ACHN (cell line): ENCODE data around the gene PCBP3.
"Not testable (repeated sequence)": the region's sequence is repeated elsewhere in the genome, so short reads cannot be mapped to it uniquely, and the experiment has no call there.

Experiments used
- DNase-seq: peaks from one replicate; pipeline ENCODE4 v3.0.0-alpha.2; 2015
- in situ Hi-C: cut with HindIII; loops from 2 replicates; pipeline ENCODE4 v1.10.0; 2017; ENCODE audit warnings: low sequenced_read_pairs, low pct_ligation_motif_present, low pct_unique_long_range_greater_than_20kb

The PCBP3 gene

GRCh38 chr21:45710306-45710705, 66.8 kb downstream of the PCBP3 start:
- in situ Hi-C loops, DNase-seq: not testable (repeated sequence)

- no peak for DNase-seq
- in situ Hi-C loops: no loop called here
Observed at GRCh38 chr21:45713613-45714012, 70.1 kb downstream of the PCBP3 start.

GRCh38 chr21:45715441-45715840, 71.9 kb downstream of the PCBP3 start:
- DNase-seq: no peak
- in situ Hi-C loops: no loop called here

GRCh38 chr21:45718413-45718812, 74.9 kb downstream of the PCBP3 start:
- in situ Hi-C loops: no loop called here
- DNase-seq: no peak

GRCh38 chr21:45719177-45719802, 75.8 kb downstream of the PCBP3 start:
- in situ Hi-C loops: no loop called here
- no peak for DNase-seq

DNA sequence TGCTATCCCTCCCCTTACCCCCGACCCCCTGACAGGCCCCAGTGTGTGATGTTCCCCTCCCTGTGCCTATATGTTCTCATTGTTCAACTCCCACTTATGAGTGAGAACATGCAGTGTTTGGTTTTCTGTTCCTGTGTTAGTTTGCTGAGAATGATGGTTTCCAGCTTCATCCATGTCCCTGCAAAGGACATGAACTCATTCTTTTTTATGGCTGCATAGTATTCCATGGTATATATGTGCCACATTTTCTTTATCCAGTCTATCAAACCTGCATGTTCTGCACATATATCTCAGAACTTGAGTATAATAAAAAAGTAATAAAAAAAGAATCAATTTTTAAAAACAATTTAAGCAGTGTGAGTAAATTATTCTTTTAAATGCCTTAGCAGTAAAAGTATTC, 76.7 kb downstream of the PCBP3 start:
- DNase-seq, in situ Hi-C loops: not testable (repeated sequence)

GRCh38 chr21:45721671-45722070, 78.1 kb downstream of the PCBP3 start:
- no peak for DNase-seq
- in situ Hi-C loops: no loop called here

GRCh38 chr21:45723049-45723958, 79.8 kb downstream of the PCBP3 start:
- in situ Hi-C loops: no loop called here
- no peak for DNase-seq

- no peak for DNase-seq
- in situ Hi-C loops: no loop called here
Observed at GRCh38 chr21:45724345-45724961, 80.9 kb downstream of the PCBP3 start.

DNA sequence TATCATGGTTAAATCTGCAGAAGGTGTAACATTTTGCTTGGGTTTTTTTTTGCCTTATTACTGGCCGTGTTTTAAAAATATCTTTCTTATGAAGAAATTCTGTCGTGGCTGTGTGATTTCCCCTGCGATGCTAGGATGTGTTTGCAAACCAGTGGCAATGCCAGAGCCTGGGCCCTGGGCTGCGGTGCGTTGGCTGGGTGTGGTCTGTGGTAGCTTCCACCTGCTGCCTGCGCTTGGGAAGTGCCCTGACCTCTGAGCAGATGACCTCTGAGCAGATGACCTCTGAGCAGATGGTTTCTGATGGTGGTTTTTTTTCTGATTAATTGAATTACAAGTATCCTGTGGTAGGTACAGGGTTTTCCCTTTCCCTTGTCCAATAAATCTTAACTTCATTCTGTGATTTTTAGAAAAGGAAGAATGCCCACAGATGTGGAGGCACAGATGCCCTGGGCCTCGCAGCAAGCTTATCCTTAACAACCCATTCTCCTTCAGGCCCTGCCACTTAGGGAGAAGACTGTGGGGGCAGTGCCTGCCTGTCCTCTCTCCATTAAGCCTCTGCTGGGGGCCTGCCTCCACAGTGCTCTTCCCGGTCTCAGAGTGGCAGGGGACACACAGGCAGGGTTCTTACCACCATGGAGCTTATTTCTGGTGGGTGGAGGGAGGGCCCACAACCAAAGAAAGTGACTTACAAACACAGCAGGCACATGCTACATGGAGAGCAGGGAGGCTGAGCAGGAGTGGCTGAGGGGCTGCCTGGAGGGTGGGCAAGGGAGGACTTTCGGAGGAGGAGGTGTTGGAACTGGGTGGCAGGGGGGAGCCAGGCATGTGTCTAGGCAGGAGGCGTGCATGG, 81.7 kb downstream of the PCBP3 start:
- no peak for DNase-seq
- in situ Hi-C loops: no loop called here

DNA sequence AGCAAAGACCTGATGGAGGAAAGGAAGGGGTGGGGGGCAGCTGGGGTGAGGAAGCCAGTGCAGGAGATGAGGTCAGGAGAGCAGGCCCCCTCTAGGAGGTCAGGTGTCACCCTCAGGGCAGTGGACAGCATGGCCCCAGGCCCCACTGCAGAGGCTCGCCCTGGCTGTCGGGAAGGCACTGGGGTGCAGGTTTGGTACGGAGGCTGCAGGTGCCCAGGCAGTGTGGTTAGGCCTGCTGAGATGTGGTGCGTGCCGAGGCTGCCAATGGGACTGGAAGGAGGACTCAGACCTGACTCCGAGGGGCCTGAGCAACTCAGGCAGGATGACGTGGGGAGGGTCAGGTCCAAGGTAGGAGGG, 82.3 kb downstream of the PCBP3 start:
- DNase-seq: no peak
- in situ Hi-C loops: no loop called here

- DNase-seq: no peak
- in situ Hi-C loops: no loop called here
Observed at GRCh38 chr21:45726438-45726837, 82.9 kb downstream of the PCBP3 start.

GRCh38 chr21:45727390-45727789, 83.9 kb downstream of the PCBP3 start:
- no peak for DNase-seq
- in situ Hi-C loops: no loop called here

- in situ Hi-C loops: no loop called here
- no peak for DNase-seq
Observed at GRCh38 chr21:45735259-45736000, 91.9 kb downstream of the PCBP3 start.

GRCh38 chr21:45736042-45736689, 92.6 kb downstream of the PCBP3 start:
- in situ Hi-C loops: no loop called here
- no peak for DNase-seq

- DNase-seq: no peak
- in situ Hi-C loops: no loop called here
Observed at GRCh38 chr21:45736690-45737484, 93.4 kb downstream of the PCBP3 start.
